ENCODE measurements around the gene FBF1. TPM values are rescaled to one million over a fixed set of nuclear protein-coding genes. Genes with fewer than 3 reads are reported as not detected.

FBF1 gene
- total RNA-seq, 2 donors from 2014 or later, result 3.8 to 6.3 TPM

- H3K27me3 ChIP-seq, result no peaks in the 10 kb centered on the region
- no peaks in the 10 kb centered on the region for H3K9me3 ChIP-seq
- no peak overlapping the region for H3K4me3 ChIP-seq
- TF ChIP-seq CTCF (IDR thresholded peaks at IDR 0.05), result no peak
- no peak for DNase-seq (ENCODE audit: low spot score)
- H3K4me1 ChIP-seq, result peaks cover 0 to 14% of the 10 kb centered on the region in 2 donors
- H3K27ac ChIP-seq, result no peak overlapping the region
- H3K36me3 ChIP-seq, result no peaks in the 10 kb centered on the region
These were observed 20.7 kb downstream of the FBF1 start for GRCh38 chr17:75920045-75920560.

DNA sequence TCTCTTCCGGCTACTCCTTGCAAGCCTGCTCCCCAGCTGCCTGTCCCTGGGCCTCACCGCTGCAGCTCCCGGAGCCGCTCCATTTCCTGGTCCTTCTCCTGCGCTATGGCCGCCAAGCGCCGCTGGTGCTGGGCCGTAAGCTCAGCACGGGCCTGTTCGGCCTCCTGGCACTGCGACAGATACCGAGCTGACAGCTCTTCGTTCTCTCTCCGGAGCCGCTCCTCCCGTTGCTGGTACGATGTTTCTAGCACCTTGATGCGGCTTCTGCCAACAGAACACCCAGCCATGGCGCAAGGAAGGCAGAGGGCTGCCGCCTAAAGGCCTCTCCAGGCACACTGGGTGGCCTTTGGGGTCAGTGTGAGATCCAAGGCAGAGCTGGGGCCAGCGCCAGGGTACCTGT lies 21.2 kb downstream of the FBF1 start:
- Histone ChIP-seq H3K4me3 (no peak overlapping the region), H3K9me3 (no peaks in the 10 kb centered on the region), H3K4me1 (peaks cover 0 to 14% of the 10 kb centered on the region in 2 donors), H3K36me3 (no peaks in the 10 kb centered on the region), H3K27ac (no peak overlapping the region), H3K27me3 (no peaks in the 10 kb centered on the region)
- DNase-seq (ENCODE audit: low spot score), result no peak
- no peak for TF ChIP-seq CTCF (IDR thresholded peaks at IDR 0.05)

DNA sequence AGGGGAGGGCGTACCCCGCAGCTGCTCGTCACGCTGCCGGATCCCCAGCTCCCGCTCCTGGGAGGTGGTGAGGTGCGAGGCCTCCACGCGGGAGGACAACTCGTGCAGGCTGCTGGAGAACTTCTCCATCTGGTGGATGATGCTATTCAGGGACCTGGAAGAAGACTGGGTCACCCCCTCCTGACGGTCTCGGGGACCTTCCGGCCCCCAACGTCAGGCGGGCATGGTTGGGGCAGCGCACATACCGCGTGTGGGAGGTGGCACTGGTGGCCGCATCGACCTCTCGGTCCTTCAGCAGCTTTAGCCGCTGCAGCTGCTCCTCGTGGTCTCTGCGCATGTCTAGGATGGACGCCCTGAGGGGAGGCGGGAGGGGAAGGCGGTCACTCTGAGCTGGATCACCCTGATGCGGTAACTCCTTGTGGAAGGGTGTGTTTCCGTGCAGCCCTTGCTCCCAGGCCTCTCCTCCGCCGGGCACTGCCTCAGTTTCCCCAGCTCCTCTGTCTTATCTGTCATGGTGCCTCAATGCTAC lies 22.9 kb downstream of the FBF1 start:
- no peak for TF ChIP-seq CTCF (IDR thresholded peaks at IDR 0.05)
- Histone ChIP-seq H3K36me3 (peaks cover 7% of the 10 kb centered on the region), H3K27ac (no peak overlapping the region)

GRCh38 chr17:75917141-75917916 lies 23.5 kb downstream of the FBF1 start:
- Histone ChIP-seq H3K9me3 (no peaks in the 10 kb centered on the region), H3K27me3 (no peaks in the 10 kb centered on the region), H3K4me1 (peaks cover 0 to 4% of the 10 kb centered on the region in 2 donors), H3K4me3 (no peak overlapping the region), H3K27ac (no peak overlapping the region), H3K36me3 (peaks cover 7% of the 10 kb centered on the region)
- TF ChIP-seq CTCF (IDR thresholded peaks at IDR 0.05), result no peak
- DNase-seq (ENCODE audit: low spot score), result no peak

More for the DNA sequence above, 22.9 kb downstream of the FBF1 start:
- Histone ChIP-seq H3K27me3 (no peaks in the 10 kb centered on the region), H3K4me3 (no peak overlapping the region), H3K4me1 (peaks cover 0 to 10% of the 10 kb centered on the region in 2 donors), H3K9me3 (no peaks in the 10 kb centered on the region)
- no peak for DNase-seq (ENCODE audit: low spot score)

DNA sequence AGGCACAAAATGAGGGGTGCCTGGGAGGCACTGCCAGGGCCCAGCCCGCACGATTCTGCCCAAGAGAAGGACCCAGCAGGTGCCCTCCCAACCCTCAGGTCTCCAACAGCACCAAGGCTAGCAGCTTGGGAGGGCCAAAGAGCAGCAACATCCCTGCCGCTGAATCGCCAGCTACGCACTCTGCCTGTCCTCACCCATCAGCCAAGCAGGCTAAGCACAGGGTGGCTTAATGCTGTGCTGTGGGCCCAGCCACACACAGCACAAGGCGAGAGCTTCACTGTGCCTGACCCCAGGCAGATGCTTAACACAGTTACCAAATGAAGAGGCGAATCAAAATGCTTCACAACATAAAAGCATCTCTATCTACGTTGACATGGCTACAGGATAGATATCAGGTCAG lies 25.6 kb downstream of the FBF1 start:
- no peak overlapping the region for H3K27ac ChIP-seq
- TF ChIP-seq CTCF (IDR thresholded peaks at IDR 0.05), result no peak
- no peaks in the 10 kb centered on the region for H3K9me3 ChIP-seq
- H3K36me3 ChIP-seq, result peaks cover 7% of the 10 kb centered on the region
- no peak for DNase-seq (ENCODE audit: low spot score)
- peaks cover 0 to 5% of the 10 kb centered on the region in 2 donors for H3K4me1 ChIP-seq
- no peaks in the 10 kb centered on the region for H3K27me3 ChIP-seq
- no peak overlapping the region for H3K4me3 ChIP-seq

Data from right atrium auricular region (tissue), 2 donors.